HEK293T (cell line): ENCODE data around the gene PMVK.

Experiments
- ELF4 ChIP-seq: fragments of 450-650 bp; IDR thresholded peaks from 2 replicates; pipeline ENCODE4 v1.6.1; 2017; ENCODE audit warnings: antibody characterized with exemption
- TARDBP ChIP-seq: fragments of 450-650 bp; IDR thresholded peaks from 2 replicates; pipeline ENCODE4 v1.6.1; 2016

- no peak for TF ChIP-seq ELF4
- no peak for TF ChIP-seq TARDBP
Observed at GRCh38 chr1:154902938-154903566, 33.5 kb downstream of the PMVK start.
